Spleen (tissue), 11 donors: ENCODE results near the gene ABAT. TPM values are rescaled to one million over a fixed set of nuclear protein-coding genes. Genes with fewer than 3 reads are reported as not detected.
A peak's percentile ranks its signal among the peaks of the same experiment; 100 is the strongest.

ENCODE experiments used
- DNase-seq: peaks from one replicate; pipeline ENCODE4 v3.0.0-alpha.2; 2020
- H3K27ac ChIP-seq, 8 donors: fragments of 200-600 bp; sonication (generic) in 7 of 8; 1 replicate in 4 of 8; 2 replicates in 4 of 8; pipeline versions ENCODE4 v1.5.0 to v1.8.0; 2016 to 2021; ENCODE audit warnings: inconsistent platforms in 4 of 8, mild to moderate bottlenecking in 4 of 8, moderate library complexity in 1 of 8
- H3K27me3 ChIP-seq, 7 donors: fragments of 200-600 bp; sonication (generic) in 6 of 7; replicated peaks in 1 of 7; 1 replicate in 4 of 7; 2 replicates in 3 of 7; pipeline versions ENCODE4 v1.5.0 to v1.8.0; 2016 to 2021; ENCODE audit warnings: inconsistent platforms in 3 of 7, mild to moderate bottlenecking in 1 of 7
- H3K36me3 ChIP-seq, 6 donors: fragments of 200-600 bp; sonication (generic) in 5 of 6; 1 replicate in 4 of 6; 2 replicates in 2 of 6; pipeline versions ENCODE4 v1.5.0 to v1.8.0; 2016 to 2021; ENCODE audit warnings: inconsistent platforms in 2 of 6
- H3K4me1 ChIP-seq, 6 donors: fragments of 200-600 bp; sonication (generic) in 5 of 6; 1 replicate in 3 of 6; 2 replicates in 3 of 6; pipeline versions ENCODE4 v1.5.0 to v1.8.0; 2016 to 2021; ENCODE audit warnings: inconsistent platforms in 3 of 6
- H3K4me3 ChIP-seq, 8 donors: fragments of 200-600 bp; sonication (generic) in 7 of 8; 1 replicate in 4 of 8; 2 replicates in 4 of 8; pipeline versions ENCODE4 v1.5.0 to v1.8.0; 2016 to 2021; ENCODE audit warnings: inconsistent platforms in 4 of 8, mild to moderate bottlenecking in 4 of 8, moderate library complexity in 2 of 8
- H3K9me3 ChIP-seq, 8 donors: fragments of 200-600 bp; sonication (generic) in 7 of 8; 1 replicate in 4 of 8; 2 replicates in 4 of 8; pipeline versions ENCODE4 v1.5.0 to v1.8.0; 2016 to 2021; ENCODE audit warnings: inconsistent platforms in 4 of 8
- CTCF ChIP-seq, 11 experiments: fragments of 200-600 bp in 7 of 11; fragments of 450-650 bp in 4 of 11; sonication (generic) in 4 of 11; IDR thresholded peaks in 8 of 11; conservative IDR thresholded peaks in 3 of 11; 1 replicate in 7 of 11; 2 replicates in 4 of 11; pipeline versions ENCODE4 v1.4.0 to v1.8.0; 2016 to 2021; ENCODE audit warnings: antibody characterized with exemption in 11 of 11, inconsistent platforms in 4 of 11, mild to moderate bottlenecking in 1 of 11
- POLR2A ChIP-seq, 3 donors: fragments of 450-650 bp; IDR thresholded peaks; one replicate each; pipeline ENCODE4 v1.5.1; 2017; ENCODE audit warnings: antibody characterized with exemption in 3 of 3, mild to moderate bottlenecking in 1 of 3
- POLR2AphosphoS5 ChIP-seq, 3 donors: sonication (generic); formaldehyde crosslinking; IDR thresholded peaks; one replicate each; pipeline ENCODE4 v1.5.1; 2017; ENCODE audit warnings: antibody characterized with exemption in 3 of 3
- WGBS, 5 donors: extraction: QIAGEN DNeasy Blood & Tissue Kit in 3 of 5; methylation state at CpG; one replicate each; pipeline versions ENCODE4 v1.1.5 to v1.1.7; 2013 to 2018; 5-methylcytosine and 5-hydroxymethylcytosine counted together
- intact Hi-C: fragments of 100-400 bp; cut with DNase I; formaldehyde crosslinking; loops from one replicate; pipeline ENCODE4 v1.15.0; 2023; ENCODE audit warnings: low total_unique reads
- polyA plus RNA-seq, 3 donors: library from polyadenylated mRNA; stranded (reverse); fragments of 200-250 nt; gene quantifications; one replicate each; pipeline ENCODE4 v1.2.1, GENCODE V29; 2013
- total RNA-seq, 7 donors: library from RNA; depleted of rRNA in 3 of 7; stranded (reverse); fragments of >200 nt in 3 of 7; fragmentation: NEBNext Ultra II Directional in 4 of 7; extraction: Animal tissue kit (Norgen Biotek cat#: 25700) in 4 of 7; gene quantifications; one replicate each; pipeline versions ENCODE4 v1.1.0 to v1.2.1, GENCODE V29; 2016 to 2021
- donor health status: healthy with polysubstance abuse.
- donor health status: DM: no; HTN: no; CAD: no; lungs with moderate emphysema.
- donor health status: DM: no; HTN: no; CAD: no.
- donor health status: Bipolar disorder and iron deficiency.
- donor health status: healthy.
- donor health status: DM: no; HTN: no; CAD: no.
- donor health status: DM: yes; HTN: yes; CAD: no.

The ABAT gene
- total and polyA plus RNA-seq, 10 donors = 3.9 to 13.5 (median 8.3) TPM

GRCh38 chr16:8768692-8769091 lies 94.3 kb downstream of the ABAT start:
- Histone ChIP-seq H3K9me3 (no peaks in the 10 kb centered on the region), H3K27me3 (no peaks in the 10 kb centered on the region), H3K4me1 (no peaks in the 10 kb centered on the region), H3K27ac (no peak overlapping the region), H3K36me3 (peaks cover 0 to 91% (median 23%) of the 10 kb centered on the region in 6 donors), H3K4me3 (no peak overlapping the region)
- no peak for TF ChIP-seq POLR2AphosphoS5 (IDR thresholded peaks at IDR 0.05)
- no peak for TF ChIP-seq CTCF (IDR thresholded peaks at IDR 0.05 in 8 of 11, conservative IDR thresholded peaks at IDR 0.05 in 3 of 11)
- no peak for TF ChIP-seq POLR2A (IDR thresholded peaks at IDR 0.05)
- DNase-seq = peak; percentile 44
- intact Hi-C loops = no loop called here
- 84 to 90% (median 88%) methylated on average over 12 of the region's 12 CpGs for WGBS, 5 donors

- TF ChIP-seq CTCF (IDR thresholded peaks at IDR 0.05 in 8 of 11, conservative IDR thresholded peaks at IDR 0.05 in 3 of 11) (no peak), POLR2AphosphoS5 (IDR thresholded peaks at IDR 0.05) (no peak), POLR2A (IDR thresholded peaks at IDR 0.05) (no peak)
- Histone ChIP-seq H3K4me1 (no peaks in the 10 kb centered on the region), H3K9me3 (peaks cover 0 to 4% (median 0%) of the 10 kb centered on the region in 8 donors), H3K27ac (no peak overlapping the region), H3K4me3 (no peak overlapping the region), H3K27me3 (no peaks in the 10 kb centered on the region), H3K36me3 (peaks cover 0 to 91% (median 33%) of the 10 kb centered on the region in 6 donors)
- DNase-seq = no peak
- 67 to 88% (median 70%) methylated on average over 3 of the region's 3 CpGs for WGBS, 5 donors
- intact Hi-C loops = no loop called here
Measured at GRCh38 chr16:8773537-8773936, 99.1 kb downstream of the ABAT start.

DNA sequence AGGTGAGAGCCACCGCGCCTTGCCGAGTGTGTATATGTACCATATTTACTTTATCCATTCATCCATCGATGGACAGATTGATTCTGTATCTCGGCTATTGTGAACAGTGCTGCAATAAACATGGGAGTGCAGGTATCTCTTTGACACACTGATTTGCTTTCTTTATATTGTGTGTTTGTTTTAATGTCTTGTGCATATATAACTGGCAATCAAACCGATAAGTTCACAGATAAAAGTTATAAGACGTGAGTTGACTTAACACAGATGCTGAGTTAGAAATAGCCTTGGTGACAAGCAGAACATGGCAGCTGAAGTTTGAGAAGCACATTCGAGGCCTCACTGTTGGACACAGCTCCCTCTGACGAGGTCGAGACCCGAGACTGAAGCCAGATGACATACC lies 99.8 kb downstream of the ABAT start:
- DNase-seq = no peak
- H3K9me3 ChIP-seq = peaks cover 0 to 4% (median 0%) of the 10 kb centered on the region in 8 donors
- TF ChIP-seq POLR2A (IDR thresholded peaks at IDR 0.05) (no peak), CTCF (IDR thresholded peaks at IDR 0.05 in 8 of 11, conservative IDR thresholded peaks at IDR 0.05 in 3 of 11) (no peak), POLR2AphosphoS5 (IDR thresholded peaks at IDR 0.05) (no peak)
- no peaks in the 10 kb centered on the region for H3K27me3 ChIP-seq
- H3K27ac ChIP-seq = no peak overlapping the region
- intact Hi-C loops = no loop called here
- peaks cover 0 to 90% (median 26%) of the 10 kb centered on the region in 6 donors for H3K36me3 ChIP-seq
- H3K4me3 ChIP-seq = no peak overlapping the region
- WGBS, 5 donors = 90 to 98% (median 93%) methylated on average over 11 of the region's 11 CpGs
- H3K4me1 ChIP-seq = no peaks in the 10 kb centered on the region

DNA sequence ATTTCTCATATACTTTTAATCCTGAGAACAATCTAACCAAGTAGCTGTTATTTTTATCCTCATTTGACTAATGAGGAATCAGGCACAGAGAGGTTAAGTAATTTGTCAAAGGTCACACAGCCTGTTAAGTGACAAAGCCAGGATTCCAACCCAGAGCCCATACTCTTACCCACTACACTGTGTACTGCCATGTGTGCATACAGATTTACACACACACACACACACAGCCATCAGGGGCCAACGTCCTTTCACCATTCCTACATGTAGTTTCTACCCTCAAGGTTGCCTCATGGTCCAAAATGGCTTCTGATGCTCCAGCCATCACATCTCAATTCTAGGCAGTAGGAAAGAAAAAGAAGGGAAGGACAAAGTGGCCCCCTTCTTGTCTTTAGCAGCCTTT lies 100.9 kb downstream of the ABAT start:
- no peak for DNase-seq
- H3K4me1 ChIP-seq = no peaks in the 10 kb centered on the region
- no peak overlapping the region for H3K27ac ChIP-seq
- TF ChIP-seq POLR2A (IDR thresholded peaks at IDR 0.05) = no peak
- TF ChIP-seq CTCF (IDR thresholded peaks at IDR 0.05 in 8 of 11, conservative IDR thresholded peaks at IDR 0.05 in 3 of 11) = no peak
- no peak for TF ChIP-seq POLR2AphosphoS5 (IDR thresholded peaks at IDR 0.05)
- no peaks in the 10 kb centered on the region for H3K27me3 ChIP-seq
- intact Hi-C loops = no loop called here
- peaks cover 0 to 4% (median 0%) of the 10 kb centered on the region in 8 donors for H3K9me3 ChIP-seq
- WGBS, 5 donors = 70 to 89% (median 80%) methylated on average over 1 of the region's 1 CpG
- H3K36me3 ChIP-seq = peaks cover 0 to 94% (median 28%) of the 10 kb centered on the region in 6 donors
- H3K4me3 ChIP-seq = no peak overlapping the region
